Ovary (tissue), 9 donors: Measurements from ENCODE around the gene DAAM2. TPM values are rescaled to one million over a fixed set of nuclear protein-coding genes. Genes with fewer than 3 reads are reported as not detected.

Experiments used
- DNase-seq, 5 donors: peaks; one replicate each; pipeline ENCODE4 v3.0.0-alpha.2; 2019 to 2020
- H3K27ac ChIP-seq, 2 donors: fragments of 200-600 bp; one replicate each; pipeline versions ENCODE4 v1.5.1 to v1.8.0; 2019 to 2022
- H3K27me3 ChIP-seq: fragments of 200-600 bp; one replicate; pipeline ENCODE4 v1.8.0; 2022
- H3K36me3 ChIP-seq: fragments of 200-600 bp; sonication (generic); one replicate; pipeline ENCODE4 v1.5.1; 2019
- H3K4me1 ChIP-seq: one replicate; pipeline ENCODE4 v1.8.1; 2013; ENCODE audit warnings: mild to moderate bottlenecking, moderate library complexity; ENCODE audit not compliant: insufficient read depth
- H3K4me3 ChIP-seq: fragments of 200-600 bp; sonication (generic); one replicate; pipeline ENCODE4 v1.5.1; 2017
- H3K9me3 ChIP-seq, 2 donors: fragments of 200-600 bp in 1 of 2; sonication (generic) in 1 of 2; one replicate each; pipeline versions ENCODE4 v1.5.1 to v1.8.1; 2013 to 2019; ENCODE audit warnings: mild to moderate bottlenecking in 1 of 2, moderate library complexity in 1 of 2
- CTCF ChIP-seq, 3 donors: fragments of 450-650 bp in 2 of 3; fragments of 200-600 bp in 1 of 3; IDR thresholded peaks; one replicate each; pipeline versions ENCODE4 v1.5.1 to v1.8.0; 2016 to 2022; ENCODE audit warnings: antibody characterized with exemption in 3 of 3, mild to moderate bottlenecking in 1 of 3
- EP300 ChIP-seq: sonication (generic); formaldehyde crosslinking; IDR thresholded peaks from one replicate; pipeline ENCODE4 v1.6.1; 2017; ENCODE audit warnings: antibody characterized with exemption
- POLR2A ChIP-seq: fragments of 450-650 bp; IDR thresholded peaks from one replicate; pipeline ENCODE4 v1.6.1; 2017; ENCODE audit warnings: antibody characterized with exemption, mild to moderate bottlenecking, moderate library complexity
- WGBS, 3 donors: extraction: QIAGEN DNeasy Blood & Tissue Kit in 1 of 3; methylation state at CpG; one replicate each; pipeline versions ENCODE4 v1.1.5 to v1.1.7; 2013 to 2017; 5-methylcytosine and 5-hydroxymethylcytosine counted together
- intact Hi-C, 4 donors: fragments of 100-400 bp; cut with DNase I; formaldehyde crosslinking; loops; one replicate each; pipeline versions ENCODE4 v1.11.0 to v1.15.1; 2022 to 2023
- polyA plus RNA-seq, 2 donors: library from polyadenylated mRNA; stranded (reverse); fragments of 200-250 nt in 1 of 2; fragments of 350-450 nt in 1 of 2; fragmentation: Illumina TruSeq in 1 of 2; extraction: RNeasy Lipid Tissue Mini Kit (QIAGEN cat#74804) in 1 of 2; gene quantifications; one replicate each; pipeline ENCODE4 v1.2.3, GENCODE V29; 2013 to 2014
- total RNA-seq, 7 donors: library from RNA; depleted of rRNA in 2 of 7; stranded (reverse); fragments of >200 nt in 2 of 7; fragmentation: NEBNext Ultra II Directional in 3 of 7; extraction: Animal tissue kit (Norgen Biotek cat#: 25700) in 3 of 7; gene quantifications; one replicate each; pipeline versions ENCODE4 v1.1.0 to v1.2.4, GENCODE V29; 2016 to 2023
- donor health status: DM: no; HTN: no; CAD: no; lungs with moderate emphysema.
- donor health status: DM: no; HTN: no; CAD: no.
- donor health status: Bipolar disorder and iron deficiency.
- donor health status: DM: yes; HTN: yes; CAD: no.
- donor health status: DM: no; HTN: no; CAD: no.
- donor health status: DM: yes; HTN: yes; CAD: no.

DAAM2 gene
- total and polyA plus RNA-seq, 9 donors: 8.5 to 27.8 (median 18.5) TPM

- Histone ChIP-seq H3K4me1 (peaks cover 12% of the 10 kb centered on the region), H3K36me3 (no peaks in the 10 kb centered on the region), H3K27ac (no peak overlapping the region), H3K27me3 (no peaks in the 10 kb centered on the region), H3K4me3 (no peak overlapping the region), H3K9me3 (no peaks in the 10 kb centered on the region)
- TF ChIP-seq POLR2A: no peak
- no peak for TF ChIP-seq CTCF (IDR thresholded peaks at IDR 0.05)
- TF ChIP-seq EP300: no peak
- 88 to 92% (median 90%) methylated on average over 5 of the region's 5 CpGs for WGBS, 3 donors
- intact Hi-C loops: no loop called here
- no peak for DNase-seq
Observed at GRCh38 chr6:39804466-39805065, 12.4 kb downstream of the DAAM2 start.

GRCh38 chr6:39806278-39806677, 14.1 kb downstream of the DAAM2 start:
- Histone ChIP-seq H3K36me3 (no peaks in the 10 kb centered on the region), H3K27ac (no peak overlapping the region), H3K4me3 (no peak overlapping the region), H3K27me3 (no peaks in the 10 kb centered on the region), H3K9me3 (no peaks in the 10 kb centered on the region), H3K4me1 (peaks cover 13% of the 10 kb centered on the region)
- 27 to 63% (median 35%) methylated on average over 1 of the region's 1 CpG for WGBS, 3 donors
- DNase-seq: no peak
- TF ChIP-seq EP300 (no peak), CTCF (IDR thresholded peaks at IDR 0.05) (no peak), POLR2A (no peak)
- intact Hi-C loops: no loop called here

- WGBS, 3 donors: 86 to 92% (median 87%) methylated on average over 3 of the region's 3 CpGs
- no peak for TF ChIP-seq EP300
- TF ChIP-seq POLR2A: no peak
- no peak overlapping the region for H3K27ac ChIP-seq
- no peaks in the 10 kb centered on the region for H3K27me3 ChIP-seq
- H3K4me3 ChIP-seq: no peak overlapping the region
- H3K4me1 ChIP-seq: peaks cover 24% of the 10 kb centered on the region
- H3K9me3 ChIP-seq: no peaks in the 10 kb centered on the region
- intact Hi-C loops: no loop called here
- no peak for DNase-seq
- H3K36me3 ChIP-seq: no peaks in the 10 kb centered on the region
Observed at GRCh38 chr6:39808346-39808745, 16.2 kb downstream of the DAAM2 start.

GRCh38 chr6:39808964-39809363, 16.8 kb downstream of the DAAM2 start:
- Histone ChIP-seq H3K36me3 (no peaks in the 10 kb centered on the region), H3K27ac (no peak overlapping the region), H3K4me3 (no peak overlapping the region), H3K27me3 (no peaks in the 10 kb centered on the region), H3K9me3 (no peaks in the 10 kb centered on the region), H3K4me1 (peaks cover 21% of the 10 kb centered on the region)
- TF ChIP-seq EP300 (no peak), CTCF (IDR thresholded peaks at IDR 0.05) (no peak), POLR2A (no peak)
- intact Hi-C loops: no loop called here
- 72 to 78% (median 73%) methylated on average over 5 of the region's 5 CpGs for WGBS, 3 donors
- no peak for DNase-seq

- H3K4me3 ChIP-seq: no peak overlapping the region
- 49 to 79% (median 72%) methylated on average over 3 of the region's 3 CpGs for whole genome bisulfite sequencing, 3 donors
- peaks cover 21% of the 10 kb centered on the region for H3K4me1 ChIP-seq
- intact Hi-C loops: loop anchor here in 1 of 4 donors (10.0 kb wide), 1 partner anchor 73 kb away; no protein-coding TSS in a partner anchor
- no peak for TF ChIP-seq POLR2A
- TF ChIP-seq EP300: no peak
- TF ChIP-seq CTCF (IDR thresholded peaks at IDR 0.05): no peak
- DNase-seq: no peak
- no peaks in the 10 kb centered on the region for H3K36me3 ChIP-seq
- H3K27ac ChIP-seq: no peak overlapping the region
- H3K27me3 ChIP-seq: no peaks in the 10 kb centered on the region
- H3K9me3 ChIP-seq: no peaks in the 10 kb centered on the region
Observed at GRCh38 chr6:39811835-39812345, 19.7 kb downstream of the DAAM2 start.
